Kidney (tissue), 14 donors: ENCODE data around the gene EGFLAM. TPM values are rescaled to one million over a fixed set of nuclear protein-coding genes. Genes with fewer than 3 reads are reported as not detected.

ENCODE experiments used
- DNase-seq, 5 donors: peaks; one replicate each; pipeline ENCODE4 v3.0.0-alpha.2; 2013 to 2020
- FAIRE-seq: peaks from 2 replicates; lab custom pipeline; 2012; peaks lifted over from hg19 to GRCh38; lab: Jason Lieb, UNC
- H3K27ac ChIP-seq, 2 donors: one replicate each; pipeline ENCODE4 v1.7.0; 2013; ENCODE audit warnings: low read depth in 2 of 2, low read length in 2 of 2, inconsistent platforms in 1 of 2
- H3K27me3 ChIP-seq: one replicate; pipeline ENCODE4 v1.7.1; 2013; ENCODE audit warnings: low read length, inconsistent platforms; ENCODE audit not compliant: control insufficient read depth, insufficient read depth
- H3K36me3 ChIP-seq, 3 donors: one replicate each; pipeline versions ENCODE4 v1.7.0 to v1.7.1; 2013; ENCODE audit warnings: low read length in 3 of 3, control low read depth in 1 of 3, inconsistent platforms in 1 of 3; ENCODE audit not compliant: insufficient read depth in 3 of 3, control insufficient read depth in 2 of 3
- H3K4me1 ChIP-seq, 3 donors: one replicate each; pipeline versions ENCODE4 v1.7.0 to v1.7.1; 2013; ENCODE audit warnings: low read length in 3 of 3, inconsistent platforms in 1 of 3, low read depth in 1 of 3; ENCODE audit not compliant: control insufficient read depth in 2 of 3, insufficient read depth in 2 of 3
- H3K4me3 ChIP-seq, 3 donors: one replicate each; pipeline versions ENCODE4 v1.7.0 to v1.8.1; 2013; ENCODE audit warnings: low read length in 3 of 3, control low read depth in 1 of 3, inconsistent platforms in 1 of 3
- H3K9ac ChIP-seq, 3 donors: one replicate each; pipeline versions ENCODE4 v1.7.0 to v1.7.1; 2013; ENCODE audit warnings: low read length in 3 of 3, control low read depth in 1 of 3, inconsistent platforms in 1 of 3
- H3K9me3 ChIP-seq, 3 donors: one replicate each; pipeline versions ENCODE4 v1.7.0 to v1.7.1; 2013; ENCODE audit warnings: low read length in 3 of 3, control low read depth in 1 of 3, inconsistent platforms in 1 of 3; ENCODE audit not compliant: control insufficient read depth in 2 of 3, insufficient read depth in 1 of 3
- intact Hi-C: fragments of 100-400 bp; cut with DNase I; formaldehyde crosslinking; loops from one replicate; pipeline ENCODE4 v1.11.1; 2022
- polyA plus RNA-seq: library from polyadenylated mRNA; stranded (reverse); fragments of 350-450 nt; fragmentation: Illumina TruSeq; extraction: RNeasy Lipid Tissue Mini Kit (QIAGEN cat#74804); gene quantifications from one replicate; pipeline ENCODE4 v1.2.3, GENCODE V29; 2014; ENCODE audit warnings: low read depth, low replicate concordance; ENCODE audit not compliant: insufficient read depth
- total RNA-seq: library from RNA; stranded (reverse); fragmentation: NEBNext Ultra II Directional; extraction: Animal tissue kit (Norgen Biotek cat#: 25700); gene quantifications from one replicate; pipeline ENCODE4 v1.2.1, GENCODE V29; 2021
- TF ChIP-seq, protein P1 (sequence below): IDR thresholded peaks from 3 replicates; pipeline ENCODE4 v1.5.1; 2012; ENCODE audit warnings: mild to moderate bottlenecking, moderate library complexity, borderline replicate concordance; ENCODE audit not compliant: insufficient read depth; ENCODE audit errors: extremely low read depth
- donor health status: control.
- donor health status: control.
- donor health status: control.
- donor health status: control.
- donor health status: control.
- donor health status: DM: yes; HTN: yes; CAD: no.
- donor health status: Normal renal cell carcinoma (clear cell type).

Gene EGFLAM
- total and polyA plus RNA-seq, 2 donors from 2014 or later, result 5.1 to 5.9 TPM

DNA sequence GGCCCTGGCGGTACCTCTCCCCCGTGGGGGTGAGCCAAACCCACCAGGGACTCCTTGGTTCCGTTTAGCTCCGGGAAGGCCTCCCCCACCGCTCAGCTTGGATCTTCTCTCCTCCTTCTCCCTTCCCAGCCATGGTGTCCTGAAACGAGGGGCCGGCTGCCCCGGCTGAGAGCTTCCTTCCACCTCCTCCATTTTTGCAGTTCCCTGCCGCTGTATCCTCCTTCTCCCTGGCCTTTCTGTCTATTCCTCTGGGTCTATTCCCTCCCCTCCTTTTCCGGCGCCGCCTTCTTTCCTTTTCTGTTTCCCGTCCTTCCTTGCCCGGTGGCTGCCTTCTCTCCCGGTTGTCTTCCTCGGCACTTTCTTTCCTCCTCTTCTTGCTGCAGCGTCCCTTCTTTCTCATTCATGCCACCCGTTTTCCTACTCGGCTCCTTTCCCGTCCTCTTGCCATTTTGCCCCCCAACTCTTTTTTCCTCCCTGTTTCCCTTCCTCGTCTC, 187.7 kb downstream of the EGFLAM start:
- H3K4me1 ChIP-seq, result peaks cover 0 to 7% (median 6%) of the 10 kb centered on the region in 3 donors
- H3K27ac ChIP-seq, result peak overlapping the region in 1 of 2 donors; percentile 54
- intact Hi-C loops, result loop anchor here (10.0 kb wide), 1 partner anchor 359 kb away; no protein-coding TSS in a partner anchor

DNA sequence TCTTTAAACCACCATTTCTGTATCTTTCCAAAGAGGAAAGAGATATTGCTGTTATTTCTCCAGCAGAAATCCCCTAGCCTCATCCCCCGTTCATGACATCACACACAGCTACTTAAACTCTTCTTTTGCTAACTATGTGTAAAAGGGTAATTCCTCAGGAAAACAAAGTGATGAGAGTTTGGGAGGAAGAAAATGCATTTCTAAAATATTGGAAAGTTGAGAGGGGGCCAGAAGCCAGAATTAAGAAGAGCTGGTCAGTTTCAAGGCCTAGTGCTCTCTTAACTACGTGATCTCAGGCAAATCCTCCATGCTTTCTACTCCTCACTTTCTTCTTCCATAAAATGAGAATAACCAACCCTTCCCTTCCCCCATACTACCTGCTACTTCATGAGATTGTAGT, 188.7 kb downstream of the EGFLAM start:
- FAIRE-seq (no peak), DNase-seq (no peak)
- H3K9me3 ChIP-seq, result no peaks in the 10 kb centered on the region
- H3K4me1 ChIP-seq, result peaks cover 0 to 7% (median 4%) of the 10 kb centered on the region in 3 donors
- no peak overlapping the region for H3K27ac ChIP-seq
- no peaks in the 10 kb centered on the region for H3K27me3 ChIP-seq
- no peaks in the 10 kb centered on the region for H3K36me3 ChIP-seq
- H3K9ac ChIP-seq, result no peak overlapping the region
- TF ChIP-seq, protein P1, sequence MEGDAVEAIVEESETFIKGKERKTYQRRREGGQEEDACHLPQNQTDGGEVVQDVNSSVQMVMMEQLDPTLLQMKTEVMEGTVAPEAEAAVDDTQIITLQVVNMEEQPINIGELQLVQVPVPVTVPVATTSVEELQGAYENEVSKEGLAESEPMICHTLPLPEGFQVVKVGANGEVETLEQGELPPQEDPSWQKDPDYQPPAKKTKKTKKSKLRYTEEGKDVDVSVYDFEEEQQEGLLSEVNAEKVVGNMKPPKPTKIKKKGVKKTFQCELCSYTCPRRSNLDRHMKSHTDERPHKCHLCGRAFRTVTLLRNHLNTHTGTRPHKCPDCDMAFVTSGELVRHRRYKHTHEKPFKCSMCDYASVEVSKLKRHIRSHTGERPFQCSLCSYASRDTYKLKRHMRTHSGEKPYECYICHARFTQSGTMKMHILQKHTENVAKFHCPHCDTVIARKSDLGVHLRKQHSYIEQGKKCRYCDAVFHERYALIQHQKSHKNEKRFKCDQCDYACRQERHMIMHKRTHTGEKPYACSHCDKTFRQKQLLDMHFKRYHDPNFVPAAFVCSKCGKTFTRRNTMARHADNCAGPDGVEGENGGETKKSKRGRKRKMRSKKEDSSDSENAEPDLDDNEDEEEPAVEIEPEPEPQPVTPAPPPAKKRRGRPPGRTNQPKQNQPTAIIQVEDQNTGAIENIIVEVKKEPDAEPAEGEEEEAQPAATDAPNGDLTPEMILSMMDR, result no peak
- peak overlapping the region in 1 of 3 donors; percentile 55 for H3K4me3 ChIP-seq
- intact Hi-C loops, result loop anchor here (10.0 kb wide), 1 partner anchor 358 kb away; no protein-coding TSS in a partner anchor

More for the DNA sequence above, 187.7 kb downstream of the EGFLAM start:
- no peak for FAIRE-seq
- Histone ChIP-seq H3K9ac (peak overlapping the region in 1 of 3 donors; percentile 34), H3K36me3 (no peaks in the 10 kb centered on the region), H3K4me3 (peak overlapping the region in 1 of 3 donors; percentile 55), H3K9me3 (no peaks in the 10 kb centered on the region), H3K27me3 (no peaks in the 10 kb centered on the region)
- TF ChIP-seq, protein P1, result no peak
- DNase-seq, result no peak

DNA sequence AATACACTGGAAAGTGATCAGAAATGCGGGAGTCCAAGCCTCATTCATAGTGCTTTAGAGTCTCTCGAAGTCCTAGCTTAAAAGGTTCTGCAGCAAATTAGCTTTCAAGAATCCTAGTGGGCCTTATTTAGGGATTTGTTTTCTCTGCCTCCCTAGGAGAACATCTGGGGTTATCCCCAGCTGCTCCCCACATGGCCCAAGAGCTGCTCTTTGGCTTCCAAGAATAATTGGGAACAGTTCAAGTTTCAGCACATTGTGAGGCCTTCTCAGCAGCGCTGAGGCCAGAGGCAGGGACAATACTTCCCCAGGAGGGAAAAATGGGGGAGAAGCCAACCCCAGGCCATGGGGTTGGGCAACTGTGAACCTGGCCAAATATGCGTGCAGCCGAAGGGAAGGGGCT, 189.4 kb downstream of the EGFLAM start:
- H3K4me3 ChIP-seq, result no peak overlapping the region
- intact Hi-C loops, result loop anchor here (10.0 kb wide), 1 partner anchor 357 kb away; no protein-coding TSS in a partner anchor
- no peaks in the 10 kb centered on the region for H3K9me3 ChIP-seq
- H3K36me3 ChIP-seq, result no peaks in the 10 kb centered on the region
- no peak for DNase-seq
- H3K27me3 ChIP-seq, result no peaks in the 10 kb centered on the region
- no peak overlapping the region for H3K9ac ChIP-seq
- H3K27ac ChIP-seq, result peak overlapping the region in 1 of 2 donors; percentile 36
- TF ChIP-seq, protein P1, result no peak
- peaks cover 0 to 7% (median 4%) of the 10 kb centered on the region in 3 donors for H3K4me1 ChIP-seq
- no peak for FAIRE-seq
